Epithelial cell of prostate (primary cell): Measurements from ENCODE around the gene LDB2.

ENCODE experiments used
- DNase-seq: peaks from one replicate; pipeline ENCODE4 v3.0.0-alpha.2; 2011; ENCODE audit warnings: low read depth, low spot score
- H3K27ac ChIP-seq: fragments of 450-650 bp; 2 replicates; pipeline ENCODE4 v1.5.1; 2017; ENCODE audit warnings: mild to moderate bottlenecking

LDB2 gene

GRCh38 chr4:16765546-16765945 lies 132.9 kb downstream of the LDB2 start:
- DNase-seq = no peak
- H3K27ac ChIP-seq = no peak overlapping the region

- DNase-seq = no peak
- H3K27ac ChIP-seq = no peak overlapping the region
These were observed 133.8 kb downstream of the LDB2 start for GRCh38 chr4:16764622-16765021.

- no peak overlapping the region for H3K27ac ChIP-seq
- DNase-seq = no peak
These were observed 137.7 kb downstream of the LDB2 start for GRCh38 chr4:16760617-16761363.

GRCh38 chr4:16759931-16760582 lies 138.4 kb downstream of the LDB2 start:
- no peak overlapping the region for H3K27ac ChIP-seq
- DNase-seq = no peak

- DNase-seq = no peak
- no peak overlapping the region for H3K27ac ChIP-seq
These were observed 139.6 kb downstream of the LDB2 start for GRCh38 chr4:16758816-16759215.

GRCh38 chr4:16758255-16758654 lies 140.2 kb downstream of the LDB2 start:
- no peak for DNase-seq
- H3K27ac ChIP-seq = no peak overlapping the region

GRCh38 chr4:16757080-16757521 lies 141.3 kb downstream of the LDB2 start:
- no peak for DNase-seq
- H3K27ac ChIP-seq = no peak overlapping the region

GRCh38 chr4:16754104-16754503 lies 144.3 kb downstream of the LDB2 start:
- H3K27ac ChIP-seq = no peak overlapping the region
- no peak for DNase-seq

GRCh38 chr4:16752150-16752549 lies 146.3 kb downstream of the LDB2 start:
- H3K27ac ChIP-seq = no peak overlapping the region
- no peak for DNase-seq

GRCh38 chr4:16750882-16751642 lies 147.4 kb downstream of the LDB2 start:
- DNase-seq = no peak
- H3K27ac ChIP-seq = no peak overlapping the region

GRCh38 chr4:16750216-16750615 lies 148.2 kb downstream of the LDB2 start:
- DNase-seq = no peak
- no peak overlapping the region for H3K27ac ChIP-seq

- no peak for DNase-seq
- H3K27ac ChIP-seq = no peak overlapping the region
These were observed 152.6 kb downstream of the LDB2 start for GRCh38 chr4:16745887-16746286.

GRCh38 chr4:16745009-16745635 lies 153.3 kb downstream of the LDB2 start:
- DNase-seq = no peak
- no peak overlapping the region for H3K27ac ChIP-seq

- H3K27ac ChIP-seq = no peak overlapping the region
- no peak for DNase-seq
These were observed 157.2 kb downstream of the LDB2 start for GRCh38 chr4:16741287-16741686.

GRCh38 chr4:16739997-16740624 lies 158.3 kb downstream of the LDB2 start:
- DNase-seq = no peak
- no peak overlapping the region for H3K27ac ChIP-seq

- DNase-seq = no peak
These were observed 159.9 kb downstream of the LDB2 start for GRCh38 chr4:16738558-16738957.

GRCh38 chr4:16733509-16733908 lies 164.9 kb downstream of the LDB2 start:
- DNase-seq = no peak
- H3K27ac ChIP-seq = no peak overlapping the region

More at GRCh38 chr4:16738558-16738957, 159.9 kb downstream of the LDB2 start:
- H3K27ac ChIP-seq = no peak overlapping the region

GRCh38 chr4:16732741-16733140 lies 165.7 kb downstream of the LDB2 start:
- no peak for DNase-seq
- no peak overlapping the region for H3K27ac ChIP-seq

GRCh38 chr4:16731776-16732380 lies 166.6 kb downstream of the LDB2 start:
- no peak for DNase-seq
- no peak overlapping the region for H3K27ac ChIP-seq
